Activated T-cell treated with anti-CD3 and anti-CD28 coated beads, Interleukin-2, amount 50 U/mL, for 48 hours (primary cell): ENCODE data around the gene SYPL1.

Source experiments
- DNase-seq, 2 experiments: peaks; one replicate each; pipeline ENCODE4 v3.0.0-alpha.2; 2020

SYPL1 gene

GRCh38 chr7:106049139-106049752, 62.9 kb downstream of the SYPL1 start:
- DNase-seq = no peak

GRCh38 chr7:106048706-106049020, 63.4 kb downstream of the SYPL1 start:
- no peak for DNase-seq

GRCh38 chr7:106047818-106048705, 64.0 kb downstream of the SYPL1 start:
- DNase-seq = no peak

- no peak for DNase-seq
Observed at GRCh38 chr7:106047184-106047583, 64.9 kb downstream of the SYPL1 start.

DNA sequence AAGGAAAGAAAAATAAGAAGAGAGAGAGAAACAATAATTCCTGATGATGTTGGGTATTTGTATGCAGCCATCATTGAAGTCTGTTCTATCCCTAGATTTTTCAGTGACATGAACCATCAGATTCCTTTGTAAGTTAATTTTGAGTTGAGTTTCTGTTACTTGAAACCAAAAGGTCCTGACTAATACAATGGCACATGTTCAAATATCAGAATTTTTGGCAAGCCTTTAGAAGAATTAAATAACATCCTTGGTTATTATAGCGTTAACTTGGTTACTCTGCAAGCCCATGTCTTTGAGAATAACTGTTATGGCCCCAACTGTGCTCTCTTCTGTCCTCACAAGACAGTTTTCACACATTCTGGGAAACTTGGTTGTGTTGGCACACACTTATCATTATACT, 66.5 kb downstream of the SYPL1 start:
- no peak for DNase-seq

DNA sequence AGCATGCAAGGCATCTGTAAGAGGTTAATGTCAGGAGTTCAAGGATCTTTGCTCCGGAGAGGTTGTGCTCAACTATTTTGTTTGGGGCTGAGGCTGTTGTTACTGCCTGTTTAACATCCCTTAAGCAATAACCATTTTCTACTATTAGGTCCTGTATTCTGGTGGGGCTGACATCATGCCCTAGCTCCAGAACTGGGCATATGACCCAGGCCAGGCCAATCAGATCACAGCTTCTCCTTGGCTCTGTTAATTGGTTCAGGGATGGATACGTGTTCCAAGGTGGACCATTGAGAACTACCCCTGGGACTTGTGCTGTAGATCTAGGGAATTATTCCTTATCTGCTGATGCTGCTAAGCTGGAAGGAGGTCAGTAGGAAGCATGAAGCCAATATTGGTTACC, 67.0 kb downstream of the SYPL1 start:
- DNase-seq = no peak

- no peak for DNase-seq
Observed at GRCh38 chr7:106042196-106042611, 69.9 kb downstream of the SYPL1 start.

DNA sequence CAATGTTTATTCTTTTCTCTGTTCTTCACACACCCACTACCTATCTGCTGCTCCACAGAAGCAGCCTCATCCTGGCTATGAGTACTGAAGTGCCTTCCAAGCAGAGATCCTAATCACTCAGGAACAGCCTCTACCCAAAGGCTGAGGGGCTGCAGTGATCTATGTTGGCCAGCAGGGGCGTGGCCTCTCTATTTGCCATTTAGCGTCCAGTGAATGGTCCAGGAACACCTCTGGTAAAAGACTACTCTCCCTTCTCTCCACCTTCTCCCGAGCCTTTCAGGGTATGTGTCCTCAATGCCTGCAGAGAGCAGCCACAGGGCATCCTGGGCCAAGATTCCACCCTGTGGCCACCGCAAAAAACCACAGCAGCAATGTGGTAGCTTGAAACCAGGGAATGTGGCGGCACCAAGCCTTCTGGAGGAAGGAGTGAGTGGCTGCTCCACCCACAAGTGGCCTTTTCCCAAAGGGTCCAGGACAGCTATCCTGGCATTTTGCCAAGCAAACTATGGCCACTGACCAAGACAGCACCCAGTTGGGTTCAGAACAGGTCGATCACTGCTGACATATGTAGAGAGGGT, 70.9 kb downstream of the SYPL1 start:
- peak; percentile 54 to 58 for DNase-seq
